HepG2 (cell line): ENCODE results near the gene INTS6. TPM values are rescaled to one million over a fixed set of nuclear protein-coding genes. Genes with fewer than 3 reads are reported as not detected.

Experiments
- ATAC-seq: fragments of 200-7000 bp; cut with Tn5 transposase; 3 replicates; pipeline ENCODE4 v1.9.1; 2020; ENCODE audit warnings: mild to moderate bottlenecking, moderate library complexity
- Bru-seq: library from RNA; stranded (reverse); fragments of 400-500 nt; gene quantifications from one replicate; lab custom pipeline; 2021; lab: Mats Ljungman, UMichigan
- BruChase-seq, 2 experiments: library from RNA; stranded (reverse); fragments of 400-500 nt; gene quantifications; one replicate each; lab custom pipeline; 2021; lab: Mats Ljungman, UMichigan
- BruUV-seq: library from RNA; stranded (reverse); fragments of 400-500 nt; replicated peaks from 2 replicates; lab custom pipeline; 2021; lab: Mats Ljungman, UMichigan
- CTCF ChIA-PET: fragments of 300-600 bp; formaldehyde crosslinking; extraction: SDS; loops from one replicate; lab custom pipeline; 2021; ENCODE audit warnings: low total read pairs, inconsistent platforms, low intra/inter-chr PET ratio; lab: Yijun Ruan, JAX
- POLR2A ChIA-PET: fragments of 350-600 bp; sonication (Branson Sonifier 250); formaldehyde crosslinking; loops from one replicate; lab custom pipeline; 2020; ENCODE audit warnings: antibody characterized with exemption, inconsistent platforms; lab: Yijun Ruan, JAX
- DNase-seq: peaks from one replicate; pipeline ENCODE4 v3.0.0-alpha.2; 2015; ENCODE audit warnings: low spot score
- FAIRE-seq: peaks from 3 replicates; lab custom pipeline; 2011; peaks lifted over from hg19 to GRCh38; lab: Jason Lieb, UNC
- H2AFZ ChIP-seq: one replicate; pipeline ENCODE4 v1.6.1; 2011; ENCODE audit warnings: low read length, inconsistent platforms
- H3K27ac ChIP-seq: fragments of 300-600 bp; 3 replicates; pipeline ENCODE4 v1.8.0; 2011; ENCODE audit warnings: mixed run types, mild to moderate bottlenecking, mixed read lengths, low read length, inconsistent platforms; ENCODE audit not compliant: insufficient read depth; ENCODE audit errors: extremely low read length
- H3K27me3 ChIP-seq, 2 experiments: fragments of 200-600 bp in 1 of 2; 2 replicates in 1 of 2; 3 replicates in 1 of 2; pipeline versions ENCODE4 v1.6.0 to v1.8.0; 2011; ENCODE audit warnings: low read length in 2 of 2, mild to moderate bottlenecking in 2 of 2, moderate library complexity in 2 of 2, inconsistent platforms in 1 of 2; ENCODE audit not compliant: insufficient read depth in 2 of 2, control insufficient read depth in 1 of 2
- H3K36me3 ChIP-seq, 2 experiments: fragments of 200-600 bp in 1 of 2; replicated peaks in 1 of 2; 2 replicates in 1 of 2; 3 replicates in 1 of 2; pipeline versions ENCODE4 v1.5.1 to v1.8.0; 2011; ENCODE audit warnings: low read length in 2 of 2, inconsistent platforms in 1 of 2; ENCODE audit not compliant: insufficient read depth in 2 of 2, control insufficient read depth in 1 of 2
- H3K4me1 ChIP-seq: 2 replicates; pipeline ENCODE4 v1.5.1; 2012; ENCODE audit warnings: low read length, inconsistent platforms; ENCODE audit not compliant: insufficient read depth
- H3K4me2 ChIP-seq: 2 replicates; pipeline ENCODE4 v1.6.0; 2011; ENCODE audit warnings: low read depth, low read length, inconsistent platforms
- H3K4me3 ChIP-seq, 3 experiments: fragments of 200-600 bp in 1 of 3; sonication (generic), shearing (Covaris generic) in 1 of 3; replicated peaks in 1 of 3; 2 replicates each; pipeline ENCODE4 v1.5.1; 2011 to 2016; ENCODE audit warnings: low read length in 3 of 3, inconsistent platforms in 2 of 3, low read depth in 2 of 3, mild to moderate bottlenecking in 2 of 3, control low read depth in 1 of 3, mixed read lengths in 1 of 3; ENCODE audit not compliant: insufficient read depth in 1 of 3
- H3K79me2 ChIP-seq: one replicate; pipeline ENCODE4 v1.6.1; 2011; ENCODE audit warnings: low read length, inconsistent platforms; ENCODE audit not compliant: insufficient read depth
- H3K9ac ChIP-seq: 2 replicates; pipeline ENCODE4 v1.6.0; 2011; ENCODE audit warnings: mild to moderate bottlenecking, low read depth, low read length, inconsistent platforms; ENCODE audit not compliant: insufficient read depth
- H3K9me3 ChIP-seq: 2 replicates; pipeline ENCODE4 v1.5.1; 2012; ENCODE audit warnings: mild to moderate bottlenecking, low read length
- H4K20me1 ChIP-seq: 2 replicates; pipeline ENCODE4 v1.6.0; 2011; ENCODE audit warnings: inconsistent platforms, mild to moderate bottlenecking, low read length, moderate library complexity; ENCODE audit not compliant: insufficient read depth
- GABPB1 ChIP-seq: IDR thresholded peaks from 2 replicates; pipeline ENCODE4 v1.6.1; 2016; ENCODE audit warnings: mild to moderate bottlenecking, missing genetic modification reagents, moderate library complexity, missing compliant biosample characterization
- MYC ChIP-seq: sonication (generic); formaldehyde crosslinking; IDR thresholded peaks from 2 replicates; pipeline ENCODE4 v1.9.0; 2021; ENCODE audit warnings: missing genetic modification reagents, borderline replicate concordance
- TBX3 ChIP-seq: fragments of 450-650 bp; IDR thresholded peaks from 2 replicates; pipeline ENCODE4 v1.6.1; 2017; ENCODE audit warnings: antibody characterized with exemption, mild to moderate bottlenecking, inconsistent platforms, borderline replicate concordance
- TEAD3 ChIP-seq: optimal IDR thresholded peaks from 2 replicates; pipeline ENCODE3; 2016; ENCODE audit warnings: borderline replicate concordance
- TP53 ChIP-seq: sonication (generic); formaldehyde crosslinking; conservative IDR thresholded peaks from 2 replicates; pipeline ENCODE4 v1.4.0; 2020; ENCODE audit warnings: missing genetic modification reagents
- ZNF275 ChIP-seq: sonication (generic); formaldehyde crosslinking; IDR thresholded peaks from 2 replicates; pipeline ENCODE4 v1.8.0; 2022; ENCODE audit warnings: missing genetic modification reagents, mild to moderate bottlenecking, inconsistent platforms, borderline replicate concordance
- WGBS: methylation state at CpG from one replicate; pipeline ENCODE4 v1.1.6; 2017; ENCODE audit warnings: low lambda C conversion rate; 5-methylcytosine and 5-hydroxymethylcytosine counted together
- in situ Hi-C: cut with HindIII; loops from 2 replicates; pipeline ENCODE4 v1.10.0; 2017; ENCODE audit warnings: low pct_unique_long_range_greater_than_20kb; ENCODE audit not compliant: extremely low pct_ligation_motif_present
- intact Hi-C: fragments of 100-400 bp; cut with micrococcal nuclease; formaldehyde crosslinking; loops from one replicate; pipeline ENCODE4 v1.10.0; 2022; ENCODE audit not compliant: unreplicated experiment
- long read RNA-seq, 2 experiments: library from RNA in 1 of 2; library from polyadenylated mRNA in 1 of 2; stranded (forward) in 1 of 2; unstranded in 1 of 2; transcript quantifications; one replicate each; pipeline ENCODE4 v2.0.0, GENCODE V29; 2019 to 2022
- polyA minus RNA-seq, 3 experiments: library from RNA; depleted of rRNA, polyadenylated mRNA; stranded (reverse); fragments of >200 nt; gene quantifications; 2 replicates each; pipeline ENCODE4 v1.2.3, GENCODE V29; 2011; ENCODE audit warnings: low replicate concordance in 1 of 3
- polyA plus RNA-seq, 8 experiments: library from polyadenylated mRNA; depleted of rRNA in 3 of 8; stranded (reverse) in 7 of 8; unstranded in 1 of 8; fragments of >200 nt; fragmentation: Illumina TruSeq in 4 of 8; extraction: Trizol in 4 of 8; gene quantifications; 2 replicates each; pipeline versions ENCODE4 v1.2.1 to v1.2.3, GENCODE V29; 2011 to 2016; ENCODE audit warnings: low read depth in 4 of 8, missing spikeins in 1 of 8, mixed read lengths in 1 of 8; ENCODE audit not compliant: insufficient read depth in 1 of 8
- total RNA-seq, 5 experiments: library from RNA; depleted of rRNA; stranded (reverse); fragments of >200 nt; fragmentation: Illumina TruSeq; extraction: Trizol; gene quantifications; 2 replicates each; pipeline ENCODE4 v1.2.3, GENCODE V29; 2016; ENCODE audit warnings: low read depth in 1 of 5
- TF ChIP-seq, protein P1 (sequence below): sonication (generic); formaldehyde crosslinking; IDR thresholded peaks from 2 replicates; pipeline ENCODE4 v1.4.0; 2020; ENCODE audit warnings: missing genetic modification reagents

The INTS6 gene, protein sequence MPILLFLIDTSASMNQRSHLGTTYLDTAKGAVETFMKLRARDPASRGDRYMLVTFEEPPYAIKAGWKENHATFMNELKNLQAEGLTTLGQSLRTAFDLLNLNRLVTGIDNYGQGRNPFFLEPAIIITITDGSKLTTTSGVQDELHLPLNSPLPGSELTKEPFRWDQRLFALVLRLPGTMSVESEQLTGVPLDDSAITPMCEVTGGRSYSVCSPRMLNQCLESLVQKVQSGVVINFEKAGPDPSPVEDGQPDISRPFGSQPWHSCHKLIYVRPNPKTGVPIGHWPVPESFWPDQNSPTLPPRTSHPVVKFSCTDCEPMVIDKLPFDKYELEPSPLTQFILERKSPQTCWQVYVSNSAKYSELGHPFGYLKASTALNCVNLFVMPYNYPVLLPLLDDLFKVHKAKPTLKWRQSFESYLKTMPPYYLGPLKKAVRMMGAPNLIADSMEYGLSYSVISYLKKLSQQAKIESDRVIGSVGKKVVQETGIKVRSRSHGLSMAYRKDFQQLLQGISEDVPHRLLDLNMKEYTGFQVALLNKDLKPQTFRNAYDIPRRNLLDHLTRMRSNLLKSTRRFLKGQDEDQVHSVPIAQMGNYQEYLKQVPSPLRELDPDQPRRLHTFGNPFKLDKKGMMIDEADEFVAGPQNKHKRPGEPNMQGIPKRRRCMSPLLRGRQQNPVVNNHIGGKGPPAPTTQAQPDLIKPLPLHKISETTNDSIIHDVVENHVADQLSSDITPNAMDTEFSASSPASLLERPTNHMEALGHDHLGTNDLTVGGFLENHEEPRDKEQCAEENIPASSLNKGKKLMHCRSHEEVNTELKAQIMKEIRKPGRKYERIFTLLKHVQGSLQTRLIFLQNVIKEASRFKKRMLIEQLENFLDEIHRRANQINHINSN
- total RNA-seq (2016; rRNA removed; fragmentation: Illumina TruSeq; extraction: Trizol): 38.4 and 40.3 TPM in 2 replicates
- total RNA-seq (2016; cell fraction: cytosol; rRNA removed; fragmentation: Illumina TruSeq; extraction: Trizol; ENCODE audit: low read depth): 10.7 and 12.3 TPM in 2 replicates
- total RNA-seq (2016; cell fraction: insoluble cytoplasmic fraction; rRNA removed; fragmentation: Illumina TruSeq; extraction: Trizol): 38.6 and 40.4 TPM in 2 replicates
- total RNA-seq (2016; cell fraction: membrane; rRNA removed; fragmentation: Illumina TruSeq; extraction: Trizol): 16.8 and 20.9 TPM in 2 replicates
- 81.6 and 85.4 TPM in 2 replicates for total RNA-seq (2016; cell fraction: nucleus; rRNA removed; fragmentation: Illumina TruSeq; extraction: Trizol)
- polyA plus RNA-seq (2011; rRNA removed): 27.9 and 28.0 TPM in 2 replicates
- polyA plus RNA-seq (2011; cell fraction: cytosol; rRNA removed): 7.7 and 13.6 TPM in 2 replicates
- 30.7 and 36.2 TPM in 2 replicates for polyA plus RNA-seq (2011; cell fraction: nucleus; rRNA removed)
- 18.1 and 21.3 TPM in 2 replicates for polyA plus RNA-seq (2012)
- polyA plus RNA-seq (2016; cell fraction: cytosol; fragmentation: Illumina TruSeq; extraction: Trizol; ENCODE audit: low read depth): 1.9 and 2.2 TPM in 2 replicates
- 24.9 and 26.1 TPM in 2 replicates for polyA plus RNA-seq (2016; cell fraction: insoluble cytoplasmic fraction; fragmentation: Illumina TruSeq; extraction: Trizol; ENCODE audit: low read depth)
- 4.1 and 5.1 TPM in 2 replicates for polyA plus RNA-seq (2016; cell fraction: membrane; fragmentation: Illumina TruSeq; extraction: Trizol; ENCODE audit: low read depth)
- 44.4 and 44.5 TPM in 2 replicates for polyA plus RNA-seq (2016; cell fraction: nucleus; fragmentation: Illumina TruSeq; extraction: Trizol; ENCODE audit: insufficient read depth, low read depth)
- 62.5 and 66.5 TPM in 2 replicates for polyA minus RNA-seq (2011; rRNA and poly(A)+ RNA removed; ENCODE audit: low replicate concordance)
- polyA minus RNA-seq (2011; cell fraction: cytosol; rRNA and poly(A)+ RNA removed): 30.2 and 41.5 TPM in 2 replicates
- 252 and 263 TPM in 2 replicates for polyA minus RNA-seq (2011; cell fraction: nucleus; rRNA and poly(A)+ RNA removed)
- percentile 95 among the genes with signal in this experiment for Bru-seq, nascent RNA
- percentile 77 among the genes with signal in this experiment for BruChase-seq, experiment 1, labeled RNA remaining after a 6-hour chase
- BruChase-seq, experiment 2, labeled RNA remaining after a 2-hour chase: percentile 89 among the genes with signal in this experiment
- long read RNA-seq, experiment 1, full-length matches to known transcripts: 1 of 1 reads
- long read RNA-seq, experiment 1, partial matches to known transcripts: 0 of 1 reads
- long read RNA-seq, experiment 1, other reads (novel, unspliced or antisense): 0 of 1 reads
- long read RNA-seq, experiment 2, full-length matches to known transcripts: 9 of 34 reads
- long read RNA-seq, experiment 2, partial matches to known transcripts: 5 of 34 reads
- long read RNA-seq, experiment 2, other reads (novel, unspliced or antisense): 20 of 34 reads

GRCh38 chr13:51452361-51453206, at the start of gene INTS6:
Gene INTS6, minus strand, starts transcription at chr13:51453036. Its CDS starts 511 bp downstream, at chr13:51452525.
- Histone ChIP-seq H3K9ac (peak within 1 kb of the TSS; percentile 98), H3K27me3 (no peaks in the 10 kb centered on the region; a peak in 1 of 5 replicates), H3K9me3 (no peaks in the 10 kb centered on the region), H3K36me3 (peaks cover 3 to 5% of the 10 kb centered on the region in 2 experiments; a peak in 4 of 5 replicates), H3K79me2 (peaks cover 23% of the 10 kb centered on the region), H4K20me1 (peaks cover 4% of the 10 kb centered on the region; the same call in 1 of the 2 replicates), H3K27ac (peak within 1 kb of the TSS; percentile 95), H3K4me3 (peak within 1 kb of the TSS; percentile 93 to 99 (median 98)), H3K4me2 (peak within 1 kb of the TSS; percentile 99), H3K4me1 (peaks cover 41% of the 10 kb centered on the region), H2AFZ (no peak within 1 kb of the TSS)
- CTCF ChIA-PET: no interaction called here
- under 1% methylated on average over 35 of the region's 69 CpGs for WGBS
- in situ Hi-C loops: no loop called here
- DNase-seq (peak; percentile 98), ATAC-seq (peak; percentile 75), FAIRE-seq (peak; percentile 92)
- intact Hi-C loops: loop anchor here (1.0 to 5.0 kb wide), 4 partner anchors 70 to 350 kb away; partner anchors contain the start of gene WDFY2
- BruUV-seq: TSS peak; percentile 20
- POLR2A ChIA-PET: interaction anchor here (0.5 to 3.4 kb wide), 105 partner anchors 10 to 1986 kb away, joined by 3 to 55 read pairs (median 4); partner anchors contain the start of gene SPRYD7
- TF ChIP-seq TP53 (0 out of 2 replicates have a peak, but pooled peaks have one; percentile 48), ZNF275 (CRISPR knock-in tag) (0 out of 2 replicates have a peak, but pooled peaks have one; percentile 56), MYC (CRISPR knock-in tag) (peak; percentile 12; the same call in 1 of the 2 replicates), TEAD3 (CRISPR knock-in tag) (no peak), GABPB1 (CRISPR knock-in tag) (0 out of 2 replicates have a peak, but pooled peaks have one; percentile 13), TBX3 (peak; percentile 73; the same call in 1 of the 2 replicates)
- TF ChIP-seq, protein P1, sequence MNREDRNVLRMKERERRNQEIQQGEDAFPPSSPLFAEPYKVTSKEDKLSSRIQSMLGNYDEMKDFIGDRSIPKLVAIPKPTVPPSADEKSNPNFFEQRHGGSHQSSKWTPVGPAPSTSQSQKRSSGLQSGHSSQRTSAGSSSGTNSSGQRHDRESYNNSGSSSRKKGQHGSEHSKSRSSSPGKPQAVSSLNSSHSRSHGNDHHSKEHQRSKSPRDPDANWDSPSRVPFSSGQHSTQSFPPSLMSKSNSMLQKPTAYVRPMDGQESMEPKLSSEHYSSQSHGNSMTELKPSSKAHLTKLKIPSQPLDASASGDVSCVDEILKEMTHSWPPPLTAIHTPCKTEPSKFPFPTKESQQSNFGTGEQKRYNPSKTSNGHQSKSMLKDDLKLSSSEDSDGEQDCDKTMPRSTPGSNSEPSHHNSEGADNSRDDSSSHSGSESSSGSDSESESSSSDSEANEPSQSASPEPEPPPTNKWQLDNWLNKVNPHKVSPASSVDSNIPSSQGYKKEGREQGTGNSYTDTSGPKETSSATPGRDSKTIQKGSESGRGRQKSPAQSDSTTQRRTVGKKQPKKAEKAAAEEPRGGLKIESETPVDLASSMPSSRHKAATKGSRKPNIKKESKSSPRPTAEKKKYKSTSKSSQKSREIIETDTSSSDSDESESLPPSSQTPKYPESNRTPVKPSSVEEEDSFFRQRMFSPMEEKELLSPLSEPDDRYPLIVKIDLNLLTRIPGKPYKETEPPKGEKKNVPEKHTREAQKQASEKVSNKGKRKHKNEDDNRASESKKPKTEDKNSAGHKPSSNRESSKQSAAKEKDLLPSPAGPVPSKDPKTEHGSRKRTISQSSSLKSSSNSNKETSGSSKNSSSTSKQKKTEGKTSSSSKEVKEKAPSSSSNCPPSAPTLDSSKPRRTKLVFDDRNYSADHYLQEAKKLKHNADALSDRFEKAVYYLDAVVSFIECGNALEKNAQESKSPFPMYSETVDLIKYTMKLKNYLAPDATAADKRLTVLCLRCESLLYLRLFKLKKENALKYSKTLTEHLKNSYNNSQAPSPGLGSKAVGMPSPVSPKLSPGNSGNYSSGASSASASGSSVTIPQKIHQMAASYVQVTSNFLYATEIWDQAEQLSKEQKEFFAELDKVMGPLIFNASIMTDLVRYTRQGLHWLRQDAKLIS (CRISPR knock-in tag): peak; percentile 95
